GM08714 (cell line): ENCODE data around the gene TUBB2B.

Source experiments
- H3K4me3 ChIP-seq: fragments of 200-500 bp; sonication (Bioruptor generic); 2 replicates; pipeline ENCODE4 v1.5.1; 2014; ENCODE audit warnings: mild to moderate bottlenecking, low read length, inconsistent platforms
- ZNF274 ChIP-seq: IDR thresholded peaks from 2 replicates; pipeline ENCODE4 v1.6.1; 2012; ENCODE audit warnings: mild to moderate bottlenecking, low read depth, low read length

The TUBB2B gene

GRCh38 chr6:3227363-3228045 is at the start of gene TUBB2B:
Gene TUBB2B (minus strand): TSS chr6:3227653. CDS start chr6:3227543, 110 bp downstream.
- TF ChIP-seq ZNF274, result no peak
- peak within 1 kb of the TSS; percentile 24; the same call in 1 of the 2 replicates for H3K4me3 ChIP-seq

DNA sequence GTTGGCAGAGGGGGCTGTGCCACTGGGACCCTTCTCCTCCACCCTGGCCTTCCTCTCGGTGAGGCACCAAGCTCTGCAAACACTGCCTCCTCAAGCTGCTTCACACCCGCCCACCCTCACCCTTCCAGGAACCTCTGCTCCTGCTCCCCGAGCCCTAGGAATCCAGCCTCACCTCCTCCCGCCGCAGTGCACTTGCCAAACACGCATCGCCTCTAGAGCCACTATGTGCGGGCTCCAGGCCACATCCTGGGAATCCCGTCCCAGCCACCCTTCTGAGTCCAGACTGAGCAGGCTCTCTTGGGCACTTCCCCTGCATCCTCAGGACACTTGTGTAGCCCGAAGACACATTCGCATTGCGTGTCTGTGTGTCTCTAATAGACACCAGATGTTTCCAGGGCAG is 49.8 kb upstream of the TUBB2B start:
- TF ChIP-seq ZNF274, result no peak
- no peak overlapping the region for H3K4me3 ChIP-seq

DNA sequence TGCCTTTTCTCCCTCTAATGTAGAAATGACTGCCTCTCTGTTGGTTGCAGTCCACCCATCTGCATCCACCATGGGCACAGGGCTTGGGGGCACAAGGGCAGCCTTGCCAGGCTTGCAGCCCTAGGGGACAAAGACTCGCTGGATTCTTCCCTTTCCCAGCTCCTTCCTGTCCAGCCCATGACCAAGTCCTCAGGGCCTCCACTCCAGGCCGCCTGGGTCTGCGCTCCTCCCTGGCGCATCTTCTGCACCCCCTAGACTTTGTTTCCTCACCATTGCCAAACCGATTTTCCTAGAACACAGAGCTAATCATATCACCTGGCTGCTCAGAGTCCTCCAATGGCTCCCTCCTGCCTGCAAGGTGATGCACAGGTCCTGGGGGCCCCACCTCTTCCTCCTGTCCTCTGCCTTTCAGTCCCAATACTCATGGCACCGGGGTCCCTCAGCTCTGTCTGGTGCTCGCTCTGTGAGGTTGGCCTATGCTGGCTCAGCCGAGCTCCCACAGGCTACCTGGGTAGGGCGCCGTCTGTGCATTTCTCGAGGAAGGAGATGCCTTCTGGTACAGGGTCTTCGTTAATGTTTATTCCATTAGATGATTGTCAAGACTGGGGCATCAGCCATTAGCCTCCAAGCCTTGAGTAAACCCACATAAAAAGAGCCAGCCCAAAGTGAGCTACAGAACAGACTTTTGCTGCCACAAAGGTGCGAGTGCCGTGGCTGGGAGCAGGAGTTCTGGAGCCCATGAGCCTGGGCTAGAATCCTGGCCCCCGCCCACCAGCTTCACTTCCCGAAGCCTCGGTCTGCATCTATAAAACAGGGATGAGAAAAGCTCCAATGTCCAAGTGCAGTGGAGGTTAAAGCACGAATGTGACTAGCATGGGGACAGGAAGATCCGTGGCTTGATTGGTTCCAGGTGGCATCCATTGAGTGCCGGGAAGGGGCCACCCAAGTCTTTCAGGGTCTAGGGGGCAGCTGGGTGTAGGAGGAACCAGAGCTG is 49.0 kb upstream of the TUBB2B start:
- H3K4me3 ChIP-seq, result no peak overlapping the region
- TF ChIP-seq ZNF274, result no peak

- no peak overlapping the region for H3K4me3 ChIP-seq
- TF ChIP-seq ZNF274, result no peak
Measured at GRCh38 chr6:3273707-3274521, 46.5 kb upstream of the TUBB2B start.

DNA sequence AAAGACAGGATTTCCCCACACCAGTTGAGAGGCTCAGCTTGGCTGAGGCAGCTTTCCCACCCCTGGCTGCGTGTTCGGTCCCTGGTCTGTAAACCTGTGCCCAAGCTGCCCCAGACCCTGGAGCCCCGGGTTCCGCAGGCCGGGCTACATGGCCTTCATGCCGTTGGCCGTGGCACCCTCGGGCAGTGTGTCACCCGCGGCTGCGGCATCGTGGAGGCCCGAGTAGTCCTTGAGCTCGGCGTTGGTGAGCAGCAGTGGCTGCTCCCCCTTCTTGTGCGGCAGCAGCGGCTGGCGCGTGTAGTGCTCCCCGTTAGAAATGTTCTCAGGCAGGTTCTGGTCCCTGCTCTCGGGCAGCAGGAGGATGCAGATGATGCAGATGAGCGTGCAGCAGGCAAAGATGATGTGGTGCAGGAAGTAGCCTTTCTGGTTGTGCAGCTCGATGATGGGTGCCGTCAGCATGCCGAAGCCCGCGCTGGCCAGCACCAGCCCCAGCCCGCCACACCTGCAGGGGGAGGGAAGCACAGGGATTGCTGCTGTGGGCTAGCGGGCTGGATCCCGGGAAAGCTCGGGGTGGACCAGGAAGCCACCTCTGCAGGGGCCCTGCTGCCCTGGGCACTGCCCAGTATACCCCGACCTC is 45.6 kb upstream of the TUBB2B start:
- no peak overlapping the region for H3K4me3 ChIP-seq

DNA sequence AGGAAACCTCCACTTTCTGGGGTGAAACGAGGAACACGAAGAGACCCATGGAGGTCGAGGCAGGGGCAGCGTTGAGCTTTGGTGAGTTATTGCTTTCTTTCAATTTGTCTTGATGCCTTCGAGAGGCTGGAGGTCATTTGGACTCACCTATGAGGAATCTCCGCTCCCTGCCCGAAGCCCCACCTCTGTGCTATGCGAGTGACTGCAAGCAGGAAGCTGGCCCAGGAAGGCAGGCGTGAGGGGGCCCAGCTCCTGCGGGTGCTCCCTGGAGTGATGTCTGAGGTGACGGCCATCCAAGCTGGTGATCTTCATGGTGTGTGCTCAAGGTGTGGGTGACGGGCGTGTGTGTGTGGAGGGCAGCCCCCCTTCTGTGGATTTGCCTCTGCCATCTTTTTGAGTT is 44.3 kb upstream of the TUBB2B start:
- H3K4me3 ChIP-seq, result no peak overlapping the region
- no peak for TF ChIP-seq ZNF274

More for the DNA sequence above, 45.6 kb upstream of the TUBB2B start:
- no peak for TF ChIP-seq ZNF274

GRCh38 chr6:3270258-3270657 is 42.8 kb upstream of the TUBB2B start:
- TF ChIP-seq ZNF274, result no peak
- no peak overlapping the region for H3K4me3 ChIP-seq

- H3K4me3 ChIP-seq, result no peak overlapping the region
- TF ChIP-seq ZNF274, result no peak
Measured at GRCh38 chr6:3269281-3269975, 42.0 kb upstream of the TUBB2B start.

DNA sequence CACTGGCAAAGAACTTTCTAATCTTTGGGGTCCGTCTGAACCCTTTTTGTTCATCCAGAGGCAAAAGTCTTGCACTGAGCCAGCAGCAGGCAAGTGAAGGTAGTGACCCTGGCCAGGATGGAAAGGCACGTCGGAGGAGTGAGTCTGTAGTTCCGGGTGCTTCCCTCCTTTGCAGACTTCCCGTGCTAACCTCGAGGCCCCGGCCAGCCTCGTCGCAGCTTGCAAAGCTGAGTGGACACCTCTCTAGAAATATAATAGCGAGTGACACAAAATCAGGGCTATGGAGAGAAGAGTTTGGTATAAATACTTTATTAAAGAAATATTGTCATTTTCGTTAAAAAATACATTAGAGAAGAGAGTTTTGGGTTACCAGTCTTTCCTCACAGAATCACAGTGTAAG is 41.2 kb upstream of the TUBB2B start:
- no peak overlapping the region for H3K4me3 ChIP-seq
- TF ChIP-seq ZNF274, result no peak

- no peak for TF ChIP-seq ZNF274
- H3K4me3 ChIP-seq, result no peak overlapping the region
Measured at GRCh38 chr6:3267162-3267561, 39.7 kb upstream of the TUBB2B start.

DNA sequence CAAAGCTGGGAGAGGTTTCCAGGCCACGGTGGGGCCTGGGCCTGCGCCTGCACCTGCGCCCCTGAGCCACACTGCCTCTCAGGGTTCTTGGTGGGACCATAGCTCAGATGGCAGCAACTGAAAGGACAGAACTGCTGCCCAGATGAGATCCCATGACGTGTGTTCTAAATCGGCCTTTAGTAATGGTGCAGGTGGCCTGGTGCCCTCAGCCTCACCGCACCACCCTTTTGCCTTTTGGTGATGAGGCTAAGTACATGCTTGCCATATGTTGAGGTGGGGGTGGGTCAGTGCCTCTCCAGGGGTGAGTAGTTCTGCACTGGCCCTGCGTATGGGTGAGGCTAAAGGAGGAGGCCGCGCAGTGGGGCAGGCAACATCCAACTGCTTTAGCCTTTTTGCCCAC is 38.7 kb upstream of the TUBB2B start:
- no peak overlapping the region for H3K4me3 ChIP-seq
- TF ChIP-seq ZNF274, result no peak

DNA sequence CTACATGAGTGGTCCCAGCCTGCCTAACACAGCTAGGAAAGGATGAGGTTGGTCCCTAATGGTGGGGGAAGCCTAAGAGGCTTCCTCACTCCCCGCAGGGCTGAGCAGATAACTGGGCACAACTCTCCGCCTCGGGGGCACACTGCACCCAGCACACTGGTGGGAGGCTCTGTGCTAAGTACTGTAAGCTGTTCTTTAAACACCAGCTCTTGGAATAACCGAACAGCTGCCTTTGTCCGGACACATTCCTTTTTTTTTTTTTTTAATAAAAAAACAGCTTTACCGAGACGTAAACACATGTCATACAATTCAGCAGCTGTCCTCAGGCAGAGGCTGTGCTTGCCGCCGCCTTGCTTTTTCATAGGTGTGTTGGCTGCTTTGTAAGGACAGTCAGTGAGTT is 38.2 kb upstream of the TUBB2B start:
- no peak for TF ChIP-seq ZNF274
- no peak overlapping the region for H3K4me3 ChIP-seq

- no peak overlapping the region for H3K4me3 ChIP-seq
- TF ChIP-seq ZNF274, result no peak
Measured at GRCh38 chr6:3264356-3264755, 36.9 kb upstream of the TUBB2B start.

DNA sequence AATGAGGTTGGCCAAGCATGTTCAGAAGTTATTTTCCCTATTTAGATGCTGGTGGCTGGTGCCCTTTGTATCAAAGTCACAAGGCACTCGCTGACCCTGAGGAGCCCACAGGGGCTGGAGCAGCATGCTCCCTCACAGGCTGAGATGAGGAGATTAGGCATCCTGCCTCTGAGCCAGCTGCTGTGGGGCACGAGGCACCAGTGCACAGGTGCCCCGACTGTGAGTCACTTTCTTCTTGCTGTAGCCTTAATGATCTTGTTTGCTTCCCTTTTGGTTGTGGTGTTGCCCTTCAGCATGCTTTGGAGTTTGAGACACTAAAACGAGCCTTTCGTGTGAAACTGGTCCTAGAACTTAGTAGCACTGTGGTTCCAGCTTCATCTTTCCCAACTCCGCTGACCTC is 35.6 kb upstream of the TUBB2B start:
- TF ChIP-seq ZNF274, result no peak
- no peak overlapping the region for H3K4me3 ChIP-seq
